ENCODE measurements around the gene AGFG2.

Gene AGFG2

DNA sequence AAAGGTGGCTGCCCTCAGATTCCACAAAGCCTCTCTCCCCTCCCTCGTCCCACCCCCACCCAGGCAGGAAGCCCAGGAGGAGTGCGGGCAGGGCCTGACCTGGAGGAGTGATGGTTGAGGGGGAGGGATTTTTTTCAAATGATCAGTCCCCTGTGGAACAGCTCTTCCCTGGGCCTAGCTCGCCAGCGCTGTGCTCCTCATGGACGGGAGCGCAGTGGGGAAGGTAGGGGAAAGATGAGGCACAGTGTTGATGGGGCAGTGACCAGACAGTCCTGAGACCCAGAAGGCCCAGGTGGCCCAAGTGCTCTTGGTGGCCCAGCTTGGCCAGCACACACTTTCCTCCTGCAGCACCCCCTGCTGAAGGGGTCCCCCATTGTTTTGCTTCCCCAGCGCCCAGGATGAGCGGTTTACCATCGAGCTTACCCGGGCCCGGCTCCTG, 26.1 kb downstream of the AGFG2 start:
- Histone ChIP-seq H3K4me3 (ENCODE audit: low read length) (no peak overlapping the region), H3K4me2 (ENCODE audit: low read length) (no peak overlapping the region), H3K9me2 (replicated peaks; ENCODE audit: control insufficient read depth, low read length) (no peaks in the 10 kb centered on the region), H3K27ac (ENCODE audit: low read depth, low read length) (no peak overlapping the region), H3K36me3 (ENCODE audit: control insufficient read depth, low read length) (no peaks in the 10 kb centered on the region), H3F3A (ENCODE audit: control insufficient read depth, insufficient read depth) (no peaks in the 10 kb centered on the region), H3K9me3 (ENCODE audit: control insufficient read depth, insufficient read depth, low read length) (no peaks in the 10 kb centered on the region), H3K4me1 (ENCODE audit: control insufficient read depth, low read length) (peaks cover 29% of the 10 kb centered on the region), H3K27me3 (ENCODE audit: control insufficient read depth, low read length) (peaks cover 8% of the 10 kb centered on the region), H3K79me2 (ENCODE audit: control insufficient read depth, low read length) (no peaks in the 10 kb centered on the region), H4K20me1 (ENCODE audit: control insufficient read depth, insufficient read depth, low read depth, low read length) (peaks cover 5% of the 10 kb centered on the region; the same call in 1 of the 2 replicates)
- no peak for TF ChIP-seq EZH2phosphoT487 (IDR thresholded peaks at IDR 0.05; ENCODE audit: borderline replicate concordance, low read length)
- TF ChIP-seq, protein P1, sequence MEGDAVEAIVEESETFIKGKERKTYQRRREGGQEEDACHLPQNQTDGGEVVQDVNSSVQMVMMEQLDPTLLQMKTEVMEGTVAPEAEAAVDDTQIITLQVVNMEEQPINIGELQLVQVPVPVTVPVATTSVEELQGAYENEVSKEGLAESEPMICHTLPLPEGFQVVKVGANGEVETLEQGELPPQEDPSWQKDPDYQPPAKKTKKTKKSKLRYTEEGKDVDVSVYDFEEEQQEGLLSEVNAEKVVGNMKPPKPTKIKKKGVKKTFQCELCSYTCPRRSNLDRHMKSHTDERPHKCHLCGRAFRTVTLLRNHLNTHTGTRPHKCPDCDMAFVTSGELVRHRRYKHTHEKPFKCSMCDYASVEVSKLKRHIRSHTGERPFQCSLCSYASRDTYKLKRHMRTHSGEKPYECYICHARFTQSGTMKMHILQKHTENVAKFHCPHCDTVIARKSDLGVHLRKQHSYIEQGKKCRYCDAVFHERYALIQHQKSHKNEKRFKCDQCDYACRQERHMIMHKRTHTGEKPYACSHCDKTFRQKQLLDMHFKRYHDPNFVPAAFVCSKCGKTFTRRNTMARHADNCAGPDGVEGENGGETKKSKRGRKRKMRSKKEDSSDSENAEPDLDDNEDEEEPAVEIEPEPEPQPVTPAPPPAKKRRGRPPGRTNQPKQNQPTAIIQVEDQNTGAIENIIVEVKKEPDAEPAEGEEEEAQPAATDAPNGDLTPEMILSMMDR (IDR thresholded peaks at IDR 0.05; ENCODE audit: low read depth, low read length, poor library complexity, severe bottlenecking), result no peak

DNA sequence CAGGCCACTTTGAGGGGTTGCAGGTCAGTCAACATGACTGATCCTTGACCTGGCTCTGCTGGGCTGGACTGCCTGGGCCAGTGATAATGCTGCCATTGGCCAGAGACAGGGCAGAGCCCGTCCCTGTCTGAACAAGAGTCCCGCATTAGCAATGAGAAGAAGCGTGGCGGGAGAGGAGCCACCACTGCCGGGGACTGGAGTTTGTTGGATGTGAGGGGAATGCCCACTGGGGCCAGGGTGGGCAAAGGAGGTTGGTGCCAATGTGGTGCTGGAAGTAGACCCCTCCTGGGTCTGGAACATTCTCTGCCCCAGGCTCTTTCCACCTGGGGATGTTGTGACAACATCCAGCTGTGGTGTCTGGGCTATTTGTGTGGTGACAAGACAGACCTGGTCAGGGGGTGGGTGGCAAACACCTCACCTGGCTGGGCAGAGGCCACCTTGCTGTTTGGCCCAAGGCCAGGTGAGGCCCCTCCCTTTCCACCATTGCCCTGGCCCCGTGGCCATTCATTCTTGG, 27.1 kb downstream of the AGFG2 start:
- Histone ChIP-seq H3K4me1 (ENCODE audit: control insufficient read depth, low read length) (peaks cover 33% of the 10 kb centered on the region), H3K27ac (ENCODE audit: low read depth, low read length) (no peak overlapping the region)

DNA sequence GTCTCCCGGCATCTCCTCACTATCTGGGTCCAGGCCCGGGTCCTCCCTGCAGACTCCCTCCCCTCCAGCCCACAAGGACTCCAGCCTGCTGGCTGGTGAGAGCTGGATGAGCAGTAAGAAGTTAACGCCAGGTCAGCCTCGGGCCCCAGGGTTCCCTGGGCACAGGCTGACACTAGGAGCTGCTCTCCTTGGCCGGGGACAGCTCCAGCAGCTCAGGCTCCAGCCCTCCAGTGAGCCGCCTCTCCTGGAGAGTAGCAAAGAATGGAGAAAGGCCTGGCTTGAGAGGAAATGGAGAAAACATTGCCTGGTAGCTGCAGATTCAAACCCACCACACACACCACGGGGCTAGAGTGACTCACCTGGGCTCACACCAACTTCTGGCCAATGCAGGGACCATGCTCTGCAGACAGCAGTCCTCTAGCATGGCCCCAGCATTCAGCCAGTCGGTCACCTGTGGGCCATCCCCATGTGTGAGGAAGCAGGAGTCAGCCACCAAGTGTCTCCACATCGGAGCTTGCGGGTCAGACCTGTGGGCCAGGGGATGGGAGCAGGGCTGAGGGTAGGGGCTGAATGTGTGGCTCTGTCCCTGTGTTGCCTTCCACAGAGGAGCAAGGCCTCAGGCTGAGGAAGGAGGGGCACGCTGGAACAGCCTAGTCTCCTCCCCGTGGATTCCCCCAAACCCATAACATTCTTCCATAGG, 28.2 kb downstream of the AGFG2 start:
- no peak for TF ChIP-seq EZH2phosphoT487 (IDR thresholded peaks at IDR 0.05; ENCODE audit: borderline replicate concordance, low read length)
- TF ChIP-seq, protein P1 (IDR thresholded peaks at IDR 0.05; ENCODE audit: low read depth, low read length, poor library complexity, severe bottlenecking), result no peak

More for the DNA sequence above, 27.1 kb downstream of the AGFG2 start:
- no peak overlapping the region for H3K4me3 ChIP-seq (ENCODE audit: low read length)
- H4K20me1 ChIP-seq (ENCODE audit: control insufficient read depth, insufficient read depth, low read depth, low read length), result peaks cover 5% of the 10 kb centered on the region; the same call in 1 of the 2 replicates
- H3K4me2 ChIP-seq (ENCODE audit: low read length), result no peak overlapping the region
- H3K9me2 ChIP-seq (replicated peaks; ENCODE audit: control insufficient read depth, low read length), result no peaks in the 10 kb centered on the region
- no peaks in the 10 kb centered on the region for H3K79me2 ChIP-seq (ENCODE audit: control insufficient read depth, low read length)
- H3K9me3 ChIP-seq (ENCODE audit: control insufficient read depth, insufficient read depth, low read length), result no peaks in the 10 kb centered on the region
- H3K27me3 ChIP-seq (ENCODE audit: control insufficient read depth, low read length), result peaks cover 11% of the 10 kb centered on the region
- TF ChIP-seq EZH2phosphoT487 (IDR thresholded peaks at IDR 0.05; ENCODE audit: borderline replicate concordance, low read length), result no peak
- TF ChIP-seq, protein P1 (IDR thresholded peaks at IDR 0.05; ENCODE audit: low read depth, low read length, poor library complexity, severe bottlenecking), result no peak
- no peaks in the 10 kb centered on the region for H3K36me3 ChIP-seq (ENCODE audit: control insufficient read depth, low read length)
- H3F3A ChIP-seq (ENCODE audit: control insufficient read depth, insufficient read depth), result no peaks in the 10 kb centered on the region

More for the DNA sequence above, 28.2 kb downstream of the AGFG2 start:
- H3K36me3 ChIP-seq (ENCODE audit: control insufficient read depth, low read length), result no peaks in the 10 kb centered on the region
- H3K79me2 ChIP-seq (ENCODE audit: control insufficient read depth, low read length), result no peaks in the 10 kb centered on the region
- H3K27ac ChIP-seq (ENCODE audit: low read depth, low read length), result no peak overlapping the region
- peaks cover 11% of the 10 kb centered on the region for H3K27me3 ChIP-seq (ENCODE audit: control insufficient read depth, low read length)
- peaks cover 38% of the 10 kb centered on the region for H3K4me1 ChIP-seq (ENCODE audit: control insufficient read depth, low read length)
- no peaks in the 10 kb centered on the region for H3K9me2 ChIP-seq (replicated peaks; ENCODE audit: control insufficient read depth, low read length)
- H3F3A ChIP-seq (ENCODE audit: control insufficient read depth, insufficient read depth), result no peaks in the 10 kb centered on the region
- H3K4me3 ChIP-seq (ENCODE audit: low read length), result no peak overlapping the region
- H3K4me2 ChIP-seq (ENCODE audit: low read length), result peak overlapping the region; percentile 12
- no peaks in the 10 kb centered on the region for H3K9me3 ChIP-seq (ENCODE audit: control insufficient read depth, insufficient read depth, low read length)
- peaks cover 5% of the 10 kb centered on the region; the same call in 1 of the 2 replicates for H4K20me1 ChIP-seq (ENCODE audit: control insufficient read depth, insufficient read depth, low read depth, low read length)

All from DOHH2 (cell line).